Measurements from ENCODE around the gene OPCML.

DNA sequence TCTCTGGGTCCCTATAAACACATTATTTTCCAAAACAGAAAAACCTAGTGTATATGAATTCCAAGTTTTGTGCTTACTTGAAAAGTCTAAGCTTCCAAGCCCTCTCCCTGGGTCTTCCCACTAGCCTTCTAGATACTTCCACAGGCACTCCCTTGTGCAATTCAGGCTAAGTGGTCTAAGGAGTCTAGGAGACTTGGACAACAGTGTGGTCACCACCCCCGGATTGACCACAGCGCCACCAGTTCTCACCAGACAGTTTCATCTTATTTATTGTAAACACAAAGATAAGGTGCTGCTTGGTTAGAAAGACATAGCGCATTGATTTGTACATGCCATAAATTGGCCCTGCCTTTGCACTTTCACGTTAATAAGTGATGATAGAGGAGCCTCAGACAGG, 623.9 kb downstream of the OPCML start:
- TF ChIP-seq, protein P1, sequence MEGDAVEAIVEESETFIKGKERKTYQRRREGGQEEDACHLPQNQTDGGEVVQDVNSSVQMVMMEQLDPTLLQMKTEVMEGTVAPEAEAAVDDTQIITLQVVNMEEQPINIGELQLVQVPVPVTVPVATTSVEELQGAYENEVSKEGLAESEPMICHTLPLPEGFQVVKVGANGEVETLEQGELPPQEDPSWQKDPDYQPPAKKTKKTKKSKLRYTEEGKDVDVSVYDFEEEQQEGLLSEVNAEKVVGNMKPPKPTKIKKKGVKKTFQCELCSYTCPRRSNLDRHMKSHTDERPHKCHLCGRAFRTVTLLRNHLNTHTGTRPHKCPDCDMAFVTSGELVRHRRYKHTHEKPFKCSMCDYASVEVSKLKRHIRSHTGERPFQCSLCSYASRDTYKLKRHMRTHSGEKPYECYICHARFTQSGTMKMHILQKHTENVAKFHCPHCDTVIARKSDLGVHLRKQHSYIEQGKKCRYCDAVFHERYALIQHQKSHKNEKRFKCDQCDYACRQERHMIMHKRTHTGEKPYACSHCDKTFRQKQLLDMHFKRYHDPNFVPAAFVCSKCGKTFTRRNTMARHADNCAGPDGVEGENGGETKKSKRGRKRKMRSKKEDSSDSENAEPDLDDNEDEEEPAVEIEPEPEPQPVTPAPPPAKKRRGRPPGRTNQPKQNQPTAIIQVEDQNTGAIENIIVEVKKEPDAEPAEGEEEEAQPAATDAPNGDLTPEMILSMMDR (IDR thresholded peaks at IDR 0.05): no peak
- TF ChIP-seq, protein P2, sequence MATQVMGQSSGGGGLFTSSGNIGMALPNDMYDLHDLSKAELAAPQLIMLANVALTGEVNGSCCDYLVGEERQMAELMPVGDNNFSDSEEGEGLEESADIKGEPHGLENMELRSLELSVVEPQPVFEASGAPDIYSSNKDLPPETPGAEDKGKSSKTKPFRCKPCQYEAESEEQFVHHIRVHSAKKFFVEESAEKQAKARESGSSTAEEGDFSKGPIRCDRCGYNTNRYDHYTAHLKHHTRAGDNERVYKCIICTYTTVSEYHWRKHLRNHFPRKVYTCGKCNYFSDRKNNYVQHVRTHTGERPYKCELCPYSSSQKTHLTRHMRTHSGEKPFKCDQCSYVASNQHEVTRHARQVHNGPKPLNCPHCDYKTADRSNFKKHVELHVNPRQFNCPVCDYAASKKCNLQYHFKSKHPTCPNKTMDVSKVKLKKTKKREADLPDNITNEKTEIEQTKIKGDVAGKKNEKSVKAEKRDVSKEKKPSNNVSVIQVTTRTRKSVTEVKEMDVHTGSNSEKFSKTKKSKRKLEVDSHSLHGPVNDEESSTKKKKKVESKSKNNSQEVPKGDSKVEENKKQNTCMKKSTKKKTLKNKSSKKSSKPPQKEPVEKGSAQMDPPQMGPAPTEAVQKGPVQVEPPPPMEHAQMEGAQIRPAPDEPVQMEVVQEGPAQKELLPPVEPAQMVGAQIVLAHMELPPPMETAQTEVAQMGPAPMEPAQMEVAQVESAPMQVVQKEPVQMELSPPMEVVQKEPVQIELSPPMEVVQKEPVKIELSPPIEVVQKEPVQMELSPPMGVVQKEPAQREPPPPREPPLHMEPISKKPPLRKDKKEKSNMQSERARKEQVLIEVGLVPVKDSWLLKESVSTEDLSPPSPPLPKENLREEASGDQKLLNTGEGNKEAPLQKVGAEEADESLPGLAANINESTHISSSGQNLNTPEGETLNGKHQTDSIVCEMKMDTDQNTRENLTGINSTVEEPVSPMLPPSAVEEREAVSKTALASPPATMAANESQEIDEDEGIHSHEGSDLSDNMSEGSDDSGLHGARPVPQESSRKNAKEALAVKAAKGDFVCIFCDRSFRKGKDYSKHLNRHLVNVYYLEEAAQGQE (IDR thresholded peaks at IDR 0.05; ENCODE audit: insufficient read depth in 1 of 2, low read depth in 2 of 2, low read length in 1 of 2): no peak
- TF ChIP-seq POLR2AphosphoS5 (IDR thresholded peaks at IDR 0.05; ENCODE audit: low read depth, low read length) (no peak), TCF7L2 (IDR thresholded peaks at IDR 0.05; ENCODE audit: low read depth, low read length) (no peak), SIN3A (IDR thresholded peaks at IDR 0.05; ENCODE audit: borderline replicate concordance, insufficient read depth, low read depth, low read length) (no peak)
